ENCODE results near the gene TMPRSS4. TPM values are rescaled to one million over a fixed set of nuclear protein-coding genes. Genes with fewer than 3 reads are reported as not detected.

Gene TMPRSS4, protein sequence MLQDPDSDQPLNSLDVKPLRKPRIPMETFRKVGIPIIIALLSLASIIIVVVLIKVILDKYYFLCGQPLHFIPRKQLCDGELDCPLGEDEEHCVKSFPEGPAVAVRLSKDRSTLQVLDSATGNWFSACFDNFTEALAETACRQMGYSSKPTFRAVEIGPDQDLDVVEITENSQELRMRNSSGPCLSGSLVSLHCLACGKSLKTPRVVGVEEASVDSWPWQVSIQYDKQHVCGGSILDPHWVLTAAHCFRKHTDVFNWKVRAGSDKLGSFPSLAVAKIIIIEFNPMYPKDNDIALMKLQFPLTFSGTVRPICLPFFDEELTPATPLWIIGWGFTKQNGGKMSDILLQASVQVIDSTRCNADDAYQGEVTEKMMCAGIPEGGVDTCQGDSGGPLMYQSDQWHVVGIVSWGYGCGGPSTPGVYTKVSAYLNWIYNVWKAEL
- not detected for total RNA-seq
- not detected for polyA plus RNA-seq
- long read RNA-seq, donor 1, result 0 reads
- long read RNA-seq, donor 2, result 0 reads
- long read RNA-seq, donor 3, result 0 reads
- long read RNA-seq, donor 4, result 0 reads

DNA sequence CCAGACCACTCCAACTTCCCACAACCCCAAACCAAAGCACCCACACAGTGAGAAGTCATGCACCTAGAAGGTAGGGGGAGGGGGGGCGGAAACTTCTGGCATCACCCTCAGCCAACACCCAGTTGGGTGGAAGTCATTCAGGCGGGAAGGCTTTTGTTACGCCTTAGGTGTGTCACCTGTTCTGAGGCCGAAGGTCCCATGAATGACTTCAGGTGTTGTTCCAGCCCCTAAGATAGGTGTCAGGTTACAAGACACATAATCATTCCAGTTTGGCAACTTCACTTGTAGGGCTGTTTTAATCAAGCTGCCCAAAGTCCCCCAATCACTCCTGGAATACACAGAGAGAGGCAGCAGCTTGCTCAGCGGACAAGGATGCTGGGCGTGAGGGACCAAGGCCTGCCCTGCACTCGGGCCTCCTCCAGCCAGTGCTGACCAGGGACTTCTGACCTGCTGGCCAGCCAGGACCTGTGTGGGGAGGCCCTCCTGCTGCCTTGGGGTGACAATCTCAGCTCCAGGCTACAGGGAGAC is at the start of gene TMPRSS4:
TMPRSS4 (plus strand) TSS at position 325 of the 528 bp plus-strand sequence. CDS start 225 bp downstream, outside the sequence.
- intact Hi-C loops (cut with DNase I), result no loop called here
- peak in 1 of 2 donors; percentile 24 for ATAC-seq
- Histone ChIP-seq H3K4me3 (ENCODE audit: low read length) (no peak within 1 kb of the TSS), H3K27me3 (ENCODE audit: control insufficient read depth, insufficient read depth) (no peaks in the 10 kb centered on the region), H3K4me1 (ENCODE audit: control insufficient read depth, insufficient read depth, low read length) (no peaks in the 10 kb centered on the region), H3K9me3 (ENCODE audit: control insufficient read depth, low read length) (no peaks in the 10 kb centered on the region), H3K27ac (ENCODE audit: low read length) (no peak within 1 kb of the TSS)
- no peak for DNase-seq
- WGBS, result 93% methylated on average over 7 of the region's 7 CpGs

DNA sequence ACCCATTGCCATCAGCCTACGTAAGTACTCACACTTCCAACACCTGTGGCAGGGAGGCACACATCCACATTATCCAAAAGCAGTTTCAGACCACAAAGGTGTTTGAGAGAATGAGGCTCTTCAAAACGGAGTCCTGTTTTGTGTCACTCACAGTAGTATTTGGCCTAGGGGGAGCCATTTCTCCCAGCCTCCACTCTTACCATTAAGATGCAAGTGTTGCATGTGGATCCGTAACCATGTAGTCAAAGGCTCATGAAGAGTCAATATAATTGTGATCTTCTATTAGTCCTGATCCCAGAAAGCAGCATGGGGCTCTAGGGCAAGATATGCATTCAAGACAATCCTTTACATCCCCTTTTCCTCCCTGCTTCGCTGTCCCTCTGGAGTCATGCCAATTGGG is 49.2 kb upstream of the TMPRSS4 start:
- H3K4me3 ChIP-seq (ENCODE audit: low read length), result no peak overlapping the region
- DNase-seq, result no peak

DNA sequence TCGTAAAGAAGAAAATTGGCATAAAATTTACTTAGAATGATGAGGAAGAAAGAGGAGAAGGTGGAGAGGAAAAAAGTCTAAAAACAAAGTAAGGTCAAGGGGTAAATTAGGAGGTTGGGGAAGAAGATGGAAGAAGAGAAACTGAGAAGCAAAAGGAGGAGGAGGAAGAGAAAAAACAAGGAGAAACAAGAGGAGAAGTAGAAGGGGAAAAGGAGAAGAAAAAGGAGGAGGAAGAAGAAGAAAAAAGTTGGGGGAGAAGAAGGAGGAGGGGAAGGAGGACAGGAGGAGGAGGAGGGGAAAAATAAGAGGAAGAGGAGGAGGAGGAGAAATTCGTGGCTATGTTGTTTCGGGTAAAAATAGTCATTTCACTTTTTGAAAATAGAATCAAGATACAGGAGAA is 48.3 kb upstream of the TMPRSS4 start:
- ATAC-seq (no peak), DNase-seq (no peak)
- intact Hi-C loops (cut with DNase I), result no loop called here
- Histone ChIP-seq H3K9me3 (ENCODE audit: control insufficient read depth, low read length) (no peaks in the 10 kb centered on the region), H3K27ac (ENCODE audit: low read length) (no peak overlapping the region), H3K4me3 (ENCODE audit: low read length) (no peak overlapping the region), H3K4me1 (ENCODE audit: control insufficient read depth, insufficient read depth, low read length) (no peaks in the 10 kb centered on the region), H3K27me3 (ENCODE audit: control insufficient read depth, insufficient read depth) (no peaks in the 10 kb centered on the region)
- WGBS, result 67% methylated on average over 3 of the region's 3 CpGs

More for the DNA sequence above, 49.2 kb upstream of the TMPRSS4 start:
- Histone ChIP-seq H3K9me3 (ENCODE audit: control insufficient read depth, low read length) (no peaks in the 10 kb centered on the region), H3K27ac (ENCODE audit: low read length) (no peak overlapping the region), H3K4me1 (ENCODE audit: control insufficient read depth, insufficient read depth, low read length) (no peaks in the 10 kb centered on the region), H3K27me3 (ENCODE audit: control insufficient read depth, insufficient read depth) (no peaks in the 10 kb centered on the region)
- 81% methylated on average over 4 of the region's 4 CpGs for WGBS
- intact Hi-C loops (cut with DNase I), result no loop called here
- ATAC-seq, result no peak

DNA sequence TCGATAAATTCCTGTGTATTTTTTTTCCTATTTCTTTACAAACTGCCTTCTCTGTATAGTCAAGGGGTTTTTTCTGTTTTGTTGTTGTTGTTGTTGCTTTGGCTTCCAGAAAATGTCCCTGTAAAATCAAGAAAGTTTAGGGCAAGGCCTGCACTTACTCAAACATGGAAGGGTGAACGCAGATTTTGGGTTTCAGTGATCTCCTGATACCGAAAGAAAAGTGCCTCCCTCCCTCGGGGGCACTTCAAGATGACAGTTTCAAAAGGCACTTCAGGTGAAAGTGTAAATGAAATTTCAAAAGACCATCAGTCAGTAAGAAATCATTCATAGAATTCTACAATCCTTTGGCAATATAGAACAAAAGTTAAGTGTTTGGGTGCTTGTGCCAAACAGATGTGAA is 43.4 kb upstream of the TMPRSS4 start:
- no peaks in the 10 kb centered on the region for H3K9me3 ChIP-seq (ENCODE audit: control insufficient read depth, low read length)
- H3K27me3 ChIP-seq (ENCODE audit: control insufficient read depth, insufficient read depth), result no peaks in the 10 kb centered on the region
- intact Hi-C loops (cut with DNase I), result no loop called here
- H3K4me1 ChIP-seq (ENCODE audit: control insufficient read depth, insufficient read depth, low read length), result no peaks in the 10 kb centered on the region
- DNase-seq, result no peak
- no peak overlapping the region for H3K27ac ChIP-seq (ENCODE audit: low read length)
- H3K4me3 ChIP-seq (ENCODE audit: low read length), result no peak overlapping the region
- WGBS, result 88% methylated on average over 4 of the region's 4 CpGs
- ATAC-seq, result no peak

DNA sequence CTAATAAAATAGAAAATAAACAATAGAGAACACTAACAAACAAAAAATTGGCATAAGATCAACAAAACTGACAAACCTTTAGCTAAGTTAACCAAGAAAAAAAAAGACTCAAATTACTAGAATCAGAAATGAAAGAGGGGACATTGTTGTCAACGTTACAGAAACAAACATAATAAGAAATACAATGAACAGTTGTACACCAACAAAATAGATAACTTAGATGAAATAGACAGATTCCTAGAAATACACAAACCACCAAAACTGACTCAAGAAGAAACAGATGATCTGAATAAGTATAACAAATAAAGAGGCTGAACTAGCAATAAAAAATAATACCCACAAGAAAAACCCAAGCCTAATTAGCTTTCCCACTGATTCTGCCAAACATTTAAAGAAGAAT is 34.7 kb upstream of the TMPRSS4 start:
- no peak overlapping the region for H3K4me3 ChIP-seq (ENCODE audit: low read length)
- H3K27ac ChIP-seq (ENCODE audit: low read length), result no peak overlapping the region
- no peaks in the 10 kb centered on the region for H3K4me1 ChIP-seq (ENCODE audit: control insufficient read depth, insufficient read depth, low read length)
- ATAC-seq (no peak), DNase-seq (no peak)
- no peaks in the 10 kb centered on the region for H3K27me3 ChIP-seq (ENCODE audit: control insufficient read depth, insufficient read depth)
- no peaks in the 10 kb centered on the region for H3K9me3 ChIP-seq (ENCODE audit: control insufficient read depth, low read length)
- WGBS, result 77% methylated on average over 1 of the region's 1 CpG
- intact Hi-C loops (cut with DNase I), result no loop called here

DNA sequence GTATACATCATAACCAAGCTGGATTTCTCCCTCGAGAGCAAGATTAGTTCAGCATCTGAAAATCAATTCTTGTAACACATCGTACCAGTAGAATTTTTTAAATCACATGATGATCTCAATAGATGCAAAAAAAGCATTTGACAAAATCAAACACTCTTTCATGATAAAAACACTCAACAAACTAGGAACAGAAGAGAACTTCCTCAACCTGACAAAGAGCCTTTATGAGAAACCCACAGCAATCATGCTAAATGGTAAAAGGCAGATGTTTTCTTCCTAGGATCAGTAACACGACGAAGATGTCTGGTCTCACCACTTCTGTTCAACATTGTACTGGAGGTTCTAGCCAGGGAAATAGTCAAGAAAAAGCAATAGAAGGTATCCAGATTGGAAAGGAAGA is 34.1 kb upstream of the TMPRSS4 start:
- no peaks in the 10 kb centered on the region for H3K4me1 ChIP-seq (ENCODE audit: control insufficient read depth, insufficient read depth, low read length)
- H3K27ac ChIP-seq (ENCODE audit: low read length), result no peak overlapping the region
- ATAC-seq, result no peak
- no peak for DNase-seq
- 57% methylated on average over 4 of the region's 4 CpGs for WGBS
- no peak overlapping the region for H3K4me3 ChIP-seq (ENCODE audit: low read length)
- H3K9me3 ChIP-seq (ENCODE audit: control insufficient read depth, low read length), result no peaks in the 10 kb centered on the region
- no peaks in the 10 kb centered on the region for H3K27me3 ChIP-seq (ENCODE audit: control insufficient read depth, insufficient read depth)
- intact Hi-C loops (cut with DNase I), result no loop called here

DNA sequence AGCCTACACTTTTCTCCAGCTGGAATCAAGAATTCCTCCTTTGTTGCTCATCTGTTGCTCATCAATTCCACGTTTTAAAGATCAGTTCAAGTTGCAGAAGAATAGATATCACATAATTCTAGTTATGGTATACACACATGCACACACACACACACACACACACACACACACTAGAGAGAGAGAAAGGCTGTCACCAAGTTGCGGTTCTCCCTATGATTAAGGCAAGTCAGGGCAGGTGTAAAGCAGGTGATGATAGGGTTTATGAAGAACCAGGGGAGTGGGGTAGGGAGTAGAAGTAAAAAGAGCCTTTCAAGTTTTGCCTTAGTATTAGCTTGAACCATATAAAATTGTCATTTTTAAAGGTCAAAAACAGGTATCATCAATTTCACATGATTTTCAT is 31.7 kb upstream of the TMPRSS4 start:
- DNase-seq, result no peak
- Histone ChIP-seq H3K27ac (ENCODE audit: low read length) (no peak overlapping the region), H3K4me3 (ENCODE audit: low read length) (no peak overlapping the region), H3K9me3 (ENCODE audit: control insufficient read depth, low read length) (no peaks in the 10 kb centered on the region), H3K4me1 (ENCODE audit: control insufficient read depth, insufficient read depth, low read length) (no peaks in the 10 kb centered on the region), H3K27me3 (ENCODE audit: control insufficient read depth, insufficient read depth) (no peaks in the 10 kb centered on the region)
- 72% methylated on average over 2 of the region's 2 CpGs for WGBS
- no peak for ATAC-seq
- intact Hi-C loops (cut with DNase I), result no loop called here

DNA sequence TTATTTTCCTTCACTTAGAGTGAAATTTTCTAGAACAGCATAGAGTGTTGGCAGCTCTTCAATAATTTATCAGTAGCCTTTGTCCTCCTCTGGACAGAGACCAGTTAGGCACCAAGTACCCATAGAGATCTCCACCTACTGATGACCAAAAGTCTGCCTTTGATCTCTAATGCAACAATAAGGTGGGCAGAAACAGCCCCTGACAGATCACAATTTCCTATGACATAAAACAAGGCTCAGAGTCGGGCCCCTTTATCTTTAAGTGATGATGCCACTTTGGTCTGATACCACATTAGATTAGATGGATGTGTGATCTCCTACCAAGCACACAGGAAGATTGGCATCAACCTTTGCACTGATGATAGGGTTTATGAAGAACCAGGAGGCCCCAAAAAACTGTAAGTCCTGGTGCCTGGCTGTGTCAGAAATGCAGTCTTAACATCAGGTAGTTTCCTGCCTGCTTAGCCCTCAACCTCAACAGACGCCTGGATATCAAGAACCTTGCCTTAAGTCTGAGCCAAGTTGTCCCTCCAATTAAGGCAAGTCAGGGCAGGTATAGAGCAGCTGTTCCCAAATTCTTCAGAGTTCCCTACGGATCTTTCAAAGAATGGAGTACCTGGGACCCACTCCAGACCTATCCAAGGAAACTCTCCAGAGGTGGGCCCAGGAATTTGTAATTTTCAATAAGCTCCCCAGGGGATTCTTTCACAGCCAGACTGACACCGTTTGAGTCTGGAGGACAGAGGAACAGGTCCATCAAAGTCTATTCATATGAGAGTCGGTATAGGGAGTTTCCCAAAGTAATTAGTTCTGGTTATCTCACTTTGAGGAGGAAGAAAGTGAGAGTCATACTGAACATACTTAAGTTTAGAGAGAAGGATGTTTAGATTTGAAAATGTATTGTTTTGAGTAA is 30.6 kb upstream of the TMPRSS4 start:
- intact Hi-C loops (cut with DNase I), result no loop called here
- H3K4me1 ChIP-seq (ENCODE audit: control insufficient read depth, insufficient read depth, low read length), result no peaks in the 10 kb centered on the region
- H3K27ac ChIP-seq (ENCODE audit: low read length), result no peak overlapping the region
- H3K4me3 ChIP-seq (ENCODE audit: low read length), result no peak overlapping the region
- H3K9me3 ChIP-seq (ENCODE audit: control insufficient read depth, low read length), result no peaks in the 10 kb centered on the region
- 64% methylated on average over 5 of the region's 5 CpGs for WGBS
- no peak for DNase-seq
- ATAC-seq, result peak in 1 of 2 donors; percentile 26
- no peaks in the 10 kb centered on the region for H3K27me3 ChIP-seq (ENCODE audit: control insufficient read depth, insufficient read depth)

DNA sequence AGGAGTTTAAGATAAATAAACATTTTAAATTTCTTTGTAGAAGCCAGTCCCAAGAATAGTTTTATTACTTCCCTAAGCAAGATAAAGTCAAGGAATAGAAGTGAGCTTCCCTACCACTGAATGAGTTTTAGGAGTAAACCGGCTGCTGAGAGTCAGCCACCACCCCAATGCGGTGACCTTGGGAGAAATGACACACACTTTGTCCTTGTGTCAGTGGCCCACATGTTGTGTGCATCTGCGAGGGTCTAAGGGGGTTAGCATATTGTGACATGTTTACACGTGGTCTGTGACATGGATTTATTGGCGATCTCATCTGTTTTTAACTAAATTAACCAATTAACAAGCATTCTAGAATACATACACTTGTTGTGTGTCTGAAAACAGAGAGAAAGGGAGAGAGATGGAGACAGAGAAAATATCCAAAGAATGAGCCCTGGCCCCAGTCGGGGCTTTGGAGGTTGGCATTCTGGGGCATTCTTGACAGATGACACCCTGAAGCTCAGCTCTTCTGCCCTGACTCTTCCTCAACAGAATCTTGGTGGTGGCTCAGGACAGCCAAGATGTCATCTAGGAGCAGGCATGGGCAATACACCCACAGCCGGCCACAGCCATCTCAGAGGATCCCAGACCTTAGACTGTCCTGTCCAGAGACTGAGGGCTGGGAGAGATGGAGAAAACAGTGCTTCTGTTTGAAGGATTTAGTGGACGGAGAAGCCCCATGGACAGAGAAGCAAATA is 29.7 kb upstream of the TMPRSS4 start:
- Histone ChIP-seq H3K27me3 (ENCODE audit: control insufficient read depth, insufficient read depth) (no peaks in the 10 kb centered on the region), H3K4me1 (ENCODE audit: control insufficient read depth, insufficient read depth, low read length) (no peaks in the 10 kb centered on the region), H3K4me3 (ENCODE audit: low read length) (no peak overlapping the region), H3K27ac (ENCODE audit: low read length) (no peak overlapping the region), H3K9me3 (ENCODE audit: control insufficient read depth, low read length) (no peaks in the 10 kb centered on the region)
- DNase-seq (no peak), ATAC-seq (no peak)
- WGBS, result 86% methylated on average over 8 of the region's 8 CpGs
- intact Hi-C loops (cut with DNase I), result no loop called here

DNA sequence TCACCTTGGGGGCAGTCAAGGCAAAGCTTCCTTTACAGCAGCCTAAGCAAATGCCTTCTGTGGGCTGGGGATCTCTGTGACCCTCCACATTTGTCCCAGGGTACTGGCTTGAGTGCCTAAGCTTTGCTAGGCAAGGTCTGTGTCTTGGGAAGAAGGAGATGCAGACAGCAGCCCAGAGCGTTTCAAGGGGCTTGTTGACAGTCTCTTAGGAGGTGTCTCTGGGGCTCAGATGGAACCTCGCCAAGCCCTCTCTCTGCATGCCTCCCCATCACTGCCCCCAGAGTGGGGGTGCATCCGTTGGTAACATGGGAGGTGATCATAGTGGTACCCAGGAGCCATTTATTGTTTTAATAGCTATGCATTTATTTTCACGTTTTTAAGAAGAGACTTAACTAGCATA is 29.1 kb upstream of the TMPRSS4 start:
- ATAC-seq (no peak), DNase-seq (no peak)
- Histone ChIP-seq H3K4me1 (ENCODE audit: control insufficient read depth, insufficient read depth, low read length) (no peaks in the 10 kb centered on the region), H3K9me3 (ENCODE audit: control insufficient read depth, low read length) (no peaks in the 10 kb centered on the region), H3K27ac (ENCODE audit: low read length) (no peak overlapping the region), H3K27me3 (ENCODE audit: control insufficient read depth, insufficient read depth) (no peaks in the 10 kb centered on the region), H3K4me3 (ENCODE audit: low read length) (no peak overlapping the region)
- WGBS, result 75% methylated on average over 4 of the region's 4 CpGs
- intact Hi-C loops (cut with DNase I), result no loop called here

All from right cardiac atrium (tissue), 5 donors.